ENCODE results near the gene IER3IP1.
"Not testable (repeated sequence)": the region's sequence is repeated elsewhere in the genome, so short reads cannot be mapped to it uniquely, and the experiment has no call there.

IER3IP1 gene

GRCh38 chr18:47175898-47176575, at the start of gene IER3IP1:
Gene IER3IP1 (minus strand): TSS chr18:47176364. CDS start chr18:47176277, 87 bp downstream.
- peak; percentile 88 to 89 for DNase-seq (ENCODE audit: low read depth in 2 of 2)

GRCh38 chr18:47215554-47216138, 39.5 kb upstream of the IER3IP1 start:
- DNase-seq (ENCODE audit: low read depth in 2 of 2), result no peak

GRCh38 chr18:47209171-47209570, 33.0 kb upstream of the IER3IP1 start:
- no peak for DNase-seq (ENCODE audit: low read depth in 2 of 2)

GRCh38 chr18:47206945-47207637, 30.9 kb upstream of the IER3IP1 start:
- DNase-seq (ENCODE audit: low read depth in 2 of 2), result no peak

GRCh38 chr18:47204908-47205522, 28.9 kb upstream of the IER3IP1 start:
- peak; percentile 20 to 21 for DNase-seq (ENCODE audit: low read depth in 2 of 2)

- no peak for DNase-seq (ENCODE audit: low read depth in 2 of 2)
Observed at GRCh38 chr18:47203626-47204464, 27.7 kb upstream of the IER3IP1 start.

GRCh38 chr18:47195961-47196360, 19.8 kb upstream of the IER3IP1 start:
- not testable (repeated sequence) for DNase-seq (ENCODE audit: low read depth in 2 of 2)

- DNase-seq (ENCODE audit: low read depth in 2 of 2), result no peak
Observed at GRCh38 chr18:47191961-47192360, 15.8 kb upstream of the IER3IP1 start.

- DNase-seq (ENCODE audit: low read depth in 2 of 2), result no peak
Observed at GRCh38 chr18:47187721-47188120, 11.6 kb upstream of the IER3IP1 start.

- no peak for DNase-seq (ENCODE audit: low read depth in 2 of 2)
Observed at GRCh38 chr18:47184419-47185050, 8.4 kb upstream of the IER3IP1 start.

GRCh38 chr18:47182156-47182555, 6.0 kb upstream of the IER3IP1 start:
- DNase-seq (ENCODE audit: low read depth in 2 of 2), result not testable (repeated sequence)

- no peak for DNase-seq (ENCODE audit: low read depth in 2 of 2)
Observed at GRCh38 chr18:47180765-47181164, 4.6 kb upstream of the IER3IP1 start.

- no peak for DNase-seq (ENCODE audit: low read depth in 2 of 2)
Observed at GRCh38 chr18:47179520-47179919, 3.4 kb upstream of the IER3IP1 start.

GRCh38 chr18:47175283-47175897, 774 bp downstream of the IER3IP1 start:
- DNase-seq (ENCODE audit: low read depth in 2 of 2), result no peak

GRCh38 chr18:47174545-47175116, 1.5 kb downstream of the IER3IP1 start:
- no peak for DNase-seq (ENCODE audit: low read depth in 2 of 2)

GRCh38 chr18:47172476-47172875, 3.7 kb downstream of the IER3IP1 start:
- DNase-seq (ENCODE audit: low read depth in 2 of 2), result no peak

- DNase-seq (ENCODE audit: low read depth in 2 of 2), result no peak
Observed at GRCh38 chr18:47168913-47169312, 7.3 kb downstream of the IER3IP1 start.

- DNase-seq (ENCODE audit: low read depth in 2 of 2), result no peak
Observed at GRCh38 chr18:47168509-47168908, 7.7 kb downstream of the IER3IP1 start.

- no peak for DNase-seq (ENCODE audit: low read depth in 2 of 2)
Observed at GRCh38 chr18:47166294-47166693, 9.9 kb downstream of the IER3IP1 start.

GRCh38 chr18:47163241-47163640, 12.9 kb downstream of the IER3IP1 start:
- DNase-seq (ENCODE audit: low read depth in 2 of 2), result no peak

All from stimulated activated CD4-positive, alpha-beta T cell treated with anti-CD3 and anti-CD28 coated beads, Interleukin-4, amount 100 ng/mL, for 48 hours (primary cell).